ENCODE data around the gene KLK3. TPM values are rescaled to one million over a fixed set of nuclear protein-coding genes. Genes with fewer than 3 reads are reported as not detected.

Gene KLK3
- total and polyA plus RNA-seq, 2 of the 8 experiments (the other 6 are each of a cell fraction or from before 2014, with no cell fraction given), result 0.08 TPM; not detected in 1

DNA sequence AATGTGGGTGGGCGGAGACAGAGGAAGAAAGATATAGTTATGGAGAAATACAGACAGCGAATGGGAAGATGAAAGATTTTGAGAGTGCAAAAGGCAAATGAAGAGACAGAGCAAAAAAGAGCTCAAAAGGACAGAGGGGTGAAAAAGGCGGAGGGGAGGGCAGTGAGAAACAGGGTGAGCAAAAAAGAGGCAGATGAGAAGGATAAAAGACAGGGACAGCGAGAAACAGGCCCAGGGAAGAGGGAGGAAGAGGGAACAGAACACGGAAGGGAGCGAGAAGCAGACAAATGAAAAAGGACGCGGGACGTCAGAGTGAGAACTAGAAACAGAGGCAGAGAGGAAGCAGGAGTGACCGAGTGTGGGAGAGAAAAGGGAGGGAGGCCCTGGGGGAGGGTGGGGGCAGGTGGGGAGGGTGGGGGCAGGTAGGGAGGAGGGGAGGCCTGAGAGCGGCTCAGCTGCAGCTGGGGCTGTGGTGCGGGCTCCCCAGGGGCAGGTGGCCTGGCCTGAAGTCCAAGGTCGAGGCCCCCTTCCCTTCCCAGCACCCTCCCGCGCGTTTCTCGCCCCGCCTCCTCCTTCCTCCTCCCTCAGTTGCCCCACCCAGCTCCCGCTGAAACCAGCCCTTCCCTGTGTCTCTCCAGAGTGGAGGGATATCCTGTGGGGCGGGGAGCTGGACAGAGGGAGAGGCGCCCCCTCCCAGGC lies 34.0 kb upstream of the KLK3 start (continued):
- TF ChIP-seq, protein P1, sequence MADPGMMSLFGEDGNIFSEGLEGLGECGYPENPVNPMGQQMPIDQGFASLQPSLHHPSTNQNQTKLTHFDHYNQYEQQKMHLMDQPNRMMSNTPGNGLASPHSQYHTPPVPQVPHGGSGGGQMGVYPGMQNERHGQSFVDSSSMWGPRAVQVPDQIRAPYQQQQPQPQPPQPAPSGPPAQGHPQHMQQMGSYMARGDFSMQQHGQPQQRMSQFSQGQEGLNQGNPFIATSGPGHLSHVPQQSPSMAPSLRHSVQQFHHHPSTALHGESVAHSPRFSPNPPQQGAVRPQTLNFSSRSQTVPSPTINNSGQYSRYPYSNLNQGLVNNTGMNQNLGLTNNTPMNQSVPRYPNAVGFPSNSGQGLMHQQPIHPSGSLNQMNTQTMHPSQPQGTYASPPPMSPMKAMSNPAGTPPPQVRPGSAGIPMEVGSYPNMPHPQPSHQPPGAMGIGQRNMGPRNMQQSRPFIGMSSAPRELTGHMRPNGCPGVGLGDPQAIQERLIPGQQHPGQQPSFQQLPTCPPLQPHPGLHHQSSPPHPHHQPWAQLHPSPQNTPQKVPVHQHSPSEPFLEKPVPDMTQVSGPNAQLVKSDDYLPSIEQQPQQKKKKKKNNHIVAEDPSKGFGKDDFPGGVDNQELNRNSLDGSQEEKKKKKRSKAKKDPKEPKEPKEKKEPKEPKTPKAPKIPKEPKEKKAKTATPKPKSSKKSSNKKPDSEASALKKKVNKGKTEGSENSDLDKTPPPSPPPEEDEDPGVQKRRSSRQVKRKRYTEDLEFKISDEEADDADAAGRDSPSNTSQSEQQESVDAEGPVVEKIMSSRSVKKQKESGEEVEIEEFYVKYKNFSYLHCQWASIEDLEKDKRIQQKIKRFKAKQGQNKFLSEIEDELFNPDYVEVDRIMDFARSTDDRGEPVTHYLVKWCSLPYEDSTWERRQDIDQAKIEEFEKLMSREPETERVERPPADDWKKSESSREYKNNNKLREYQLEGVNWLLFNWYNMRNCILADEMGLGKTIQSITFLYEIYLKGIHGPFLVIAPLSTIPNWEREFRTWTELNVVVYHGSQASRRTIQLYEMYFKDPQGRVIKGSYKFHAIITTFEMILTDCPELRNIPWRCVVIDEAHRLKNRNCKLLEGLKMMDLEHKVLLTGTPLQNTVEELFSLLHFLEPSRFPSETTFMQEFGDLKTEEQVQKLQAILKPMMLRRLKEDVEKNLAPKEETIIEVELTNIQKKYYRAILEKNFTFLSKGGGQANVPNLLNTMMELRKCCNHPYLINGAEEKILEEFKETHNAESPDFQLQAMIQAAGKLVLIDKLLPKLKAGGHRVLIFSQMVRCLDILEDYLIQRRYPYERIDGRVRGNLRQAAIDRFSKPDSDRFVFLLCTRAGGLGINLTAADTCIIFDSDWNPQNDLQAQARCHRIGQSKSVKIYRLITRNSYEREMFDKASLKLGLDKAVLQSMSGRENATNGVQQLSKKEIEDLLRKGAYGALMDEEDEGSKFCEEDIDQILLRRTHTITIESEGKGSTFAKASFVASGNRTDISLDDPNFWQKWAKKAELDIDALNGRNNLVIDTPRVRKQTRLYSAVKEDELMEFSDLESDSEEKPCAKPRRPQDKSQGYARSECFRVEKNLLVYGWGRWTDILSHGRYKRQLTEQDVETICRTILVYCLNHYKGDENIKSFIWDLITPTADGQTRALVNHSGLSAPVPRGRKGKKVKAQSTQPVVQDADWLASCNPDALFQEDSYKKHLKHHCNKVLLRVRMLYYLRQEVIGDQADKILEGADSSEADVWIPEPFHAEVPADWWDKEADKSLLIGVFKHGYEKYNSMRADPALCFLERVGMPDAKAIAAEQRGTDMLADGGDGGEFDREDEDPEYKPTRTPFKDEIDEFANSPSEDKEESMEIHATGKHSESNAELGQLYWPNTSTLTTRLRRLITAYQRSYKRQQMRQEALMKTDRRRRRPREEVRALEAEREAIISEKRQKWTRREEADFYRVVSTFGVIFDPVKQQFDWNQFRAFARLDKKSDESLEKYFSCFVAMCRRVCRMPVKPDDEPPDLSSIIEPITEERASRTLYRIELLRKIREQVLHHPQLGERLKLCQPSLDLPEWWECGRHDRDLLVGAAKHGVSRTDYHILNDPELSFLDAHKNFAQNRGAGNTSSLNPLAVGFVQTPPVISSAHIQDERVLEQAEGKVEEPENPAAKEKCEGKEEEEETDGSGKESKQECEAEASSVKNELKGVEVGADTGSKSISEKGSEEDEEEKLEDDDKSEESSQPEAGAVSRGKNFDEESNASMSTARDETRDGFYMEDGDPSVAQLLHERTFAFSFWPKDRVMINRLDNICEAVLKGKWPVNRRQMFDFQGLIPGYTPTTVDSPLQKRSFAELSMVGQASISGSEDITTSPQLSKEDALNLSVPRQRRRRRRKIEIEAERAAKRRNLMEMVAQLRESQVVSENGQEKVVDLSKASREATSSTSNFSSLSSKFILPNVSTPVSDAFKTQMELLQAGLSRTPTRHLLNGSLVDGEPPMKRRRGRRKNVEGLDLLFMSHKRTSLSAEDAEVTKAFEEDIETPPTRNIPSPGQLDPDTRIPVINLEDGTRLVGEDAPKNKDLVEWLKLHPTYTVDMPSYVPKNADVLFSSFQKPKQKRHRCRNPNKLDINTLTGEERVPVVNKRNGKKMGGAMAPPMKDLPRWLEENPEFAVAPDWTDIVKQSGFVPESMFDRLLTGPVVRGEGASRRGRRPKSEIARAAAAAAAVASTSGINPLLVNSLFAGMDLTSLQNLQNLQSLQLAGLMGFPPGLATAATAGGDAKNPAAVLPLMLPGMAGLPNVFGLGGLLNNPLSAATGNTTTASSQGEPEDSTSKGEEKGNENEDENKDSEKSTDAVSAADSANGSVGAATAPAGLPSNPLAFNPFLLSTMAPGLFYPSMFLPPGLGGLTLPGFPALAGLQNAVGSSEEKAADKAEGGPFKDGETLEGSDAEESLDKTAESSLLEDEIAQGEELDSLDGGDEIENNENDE (IDR thresholded peaks at IDR 0.05; ENCODE audit: insufficient replicate concordance, low read length), result no peak
- TF ChIP-seq CHD2 (IDR thresholded peaks at IDR 0.05; ENCODE audit: low read length) (no peak), CBX8 (IDR thresholded peaks at IDR 0.05; ENCODE audit: borderline replicate concordance, low read depth, low read length) (no peak), SIRT6 (IDR thresholded peaks at IDR 0.05; ENCODE audit: low read length) (no peak), SUZ12 (IDR thresholded peaks at IDR 0.05; ENCODE audit: low read length) (no peak), KDM4A (IDR thresholded peaks at IDR 0.05; ENCODE audit: low read depth, low read length, severe bottlenecking) (peak; percentile 22), RBBP5 (IDR thresholded peaks at IDR 0.05; ENCODE audit: borderline replicate concordance, low read depth, low read length) (no peak)
- TF ChIP-seq, protein P2, sequence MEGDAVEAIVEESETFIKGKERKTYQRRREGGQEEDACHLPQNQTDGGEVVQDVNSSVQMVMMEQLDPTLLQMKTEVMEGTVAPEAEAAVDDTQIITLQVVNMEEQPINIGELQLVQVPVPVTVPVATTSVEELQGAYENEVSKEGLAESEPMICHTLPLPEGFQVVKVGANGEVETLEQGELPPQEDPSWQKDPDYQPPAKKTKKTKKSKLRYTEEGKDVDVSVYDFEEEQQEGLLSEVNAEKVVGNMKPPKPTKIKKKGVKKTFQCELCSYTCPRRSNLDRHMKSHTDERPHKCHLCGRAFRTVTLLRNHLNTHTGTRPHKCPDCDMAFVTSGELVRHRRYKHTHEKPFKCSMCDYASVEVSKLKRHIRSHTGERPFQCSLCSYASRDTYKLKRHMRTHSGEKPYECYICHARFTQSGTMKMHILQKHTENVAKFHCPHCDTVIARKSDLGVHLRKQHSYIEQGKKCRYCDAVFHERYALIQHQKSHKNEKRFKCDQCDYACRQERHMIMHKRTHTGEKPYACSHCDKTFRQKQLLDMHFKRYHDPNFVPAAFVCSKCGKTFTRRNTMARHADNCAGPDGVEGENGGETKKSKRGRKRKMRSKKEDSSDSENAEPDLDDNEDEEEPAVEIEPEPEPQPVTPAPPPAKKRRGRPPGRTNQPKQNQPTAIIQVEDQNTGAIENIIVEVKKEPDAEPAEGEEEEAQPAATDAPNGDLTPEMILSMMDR (IDR thresholded peaks at IDR 0.05; ENCODE audit: control extremely low read depth in 1 of 3, insufficient read depth in 1 of 3, low read depth in 1 of 3, low read length in 3 of 3), result no peak

All from H1 (cell line).